HepG2 (cell line): ENCODE results near the gene ISG20. TPM values are rescaled to one million over a fixed set of nuclear protein-coding genes. Genes with fewer than 3 reads are reported as not detected.

ENCODE experiments used
- ATAC-seq: fragments of 200-7000 bp; cut with Tn5 transposase; 3 replicates; pipeline ENCODE4 v1.9.1; 2020; ENCODE audit warnings: mild to moderate bottlenecking, moderate library complexity
- BruUV-seq: library from RNA; stranded (reverse); fragments of 400-500 nt; replicated peaks from 2 replicates; lab custom pipeline; 2021; lab: Mats Ljungman, UMichigan
- CTCF ChIA-PET: fragments of 300-600 bp; formaldehyde crosslinking; extraction: SDS; loops from one replicate; lab custom pipeline; 2021; ENCODE audit warnings: low total read pairs, inconsistent platforms, low intra/inter-chr PET ratio; lab: Yijun Ruan, JAX
- POLR2A ChIA-PET: fragments of 350-600 bp; sonication (Branson Sonifier 250); formaldehyde crosslinking; loops from one replicate; lab custom pipeline; 2020; ENCODE audit warnings: antibody characterized with exemption, inconsistent platforms; lab: Yijun Ruan, JAX
- DNase-seq: peaks from one replicate; pipeline ENCODE4 v3.0.0-alpha.2; 2015; ENCODE audit warnings: low spot score
- FAIRE-seq: peaks from 3 replicates; lab custom pipeline; 2011; peaks lifted over from hg19 to GRCh38; lab: Jason Lieb, UNC
- H2AFZ ChIP-seq: one replicate; pipeline ENCODE4 v1.6.1; 2011; ENCODE audit warnings: low read length, inconsistent platforms
- H3K27ac ChIP-seq: fragments of 300-600 bp; 3 replicates; pipeline ENCODE4 v1.8.0; 2011; ENCODE audit warnings: mixed run types, mild to moderate bottlenecking, mixed read lengths, low read length, inconsistent platforms; ENCODE audit not compliant: insufficient read depth; ENCODE audit errors: extremely low read length
- H3K27me3 ChIP-seq, 2 experiments: fragments of 200-600 bp in 1 of 2; 2 replicates in 1 of 2; 3 replicates in 1 of 2; pipeline versions ENCODE4 v1.6.0 to v1.8.0; 2011; ENCODE audit warnings: low read length in 2 of 2, mild to moderate bottlenecking in 2 of 2, moderate library complexity in 2 of 2, inconsistent platforms in 1 of 2; ENCODE audit not compliant: insufficient read depth in 2 of 2, control insufficient read depth in 1 of 2
- H3K36me3 ChIP-seq, 2 experiments: fragments of 200-600 bp in 1 of 2; replicated peaks in 1 of 2; 2 replicates in 1 of 2; 3 replicates in 1 of 2; pipeline versions ENCODE4 v1.5.1 to v1.8.0; 2011; ENCODE audit warnings: low read length in 2 of 2, inconsistent platforms in 1 of 2; ENCODE audit not compliant: insufficient read depth in 2 of 2, control insufficient read depth in 1 of 2
- H3K4me1 ChIP-seq: 2 replicates; pipeline ENCODE4 v1.5.1; 2012; ENCODE audit warnings: low read length, inconsistent platforms; ENCODE audit not compliant: insufficient read depth
- H3K4me2 ChIP-seq: 2 replicates; pipeline ENCODE4 v1.6.0; 2011; ENCODE audit warnings: low read depth, low read length, inconsistent platforms
- H3K4me3 ChIP-seq, 3 experiments: fragments of 200-600 bp in 1 of 3; sonication (generic), shearing (Covaris generic) in 1 of 3; replicated peaks in 1 of 3; 2 replicates each; pipeline ENCODE4 v1.5.1; 2011 to 2016; ENCODE audit warnings: low read length in 3 of 3, inconsistent platforms in 2 of 3, low read depth in 2 of 3, mild to moderate bottlenecking in 2 of 3, control low read depth in 1 of 3, mixed read lengths in 1 of 3; ENCODE audit not compliant: insufficient read depth in 1 of 3
- H3K79me2 ChIP-seq: one replicate; pipeline ENCODE4 v1.6.1; 2011; ENCODE audit warnings: low read length, inconsistent platforms; ENCODE audit not compliant: insufficient read depth
- H3K9ac ChIP-seq: 2 replicates; pipeline ENCODE4 v1.6.0; 2011; ENCODE audit warnings: mild to moderate bottlenecking, low read depth, low read length, inconsistent platforms; ENCODE audit not compliant: insufficient read depth
- H3K9me3 ChIP-seq: 2 replicates; pipeline ENCODE4 v1.5.1; 2012; ENCODE audit warnings: mild to moderate bottlenecking, low read length
- H4K20me1 ChIP-seq: 2 replicates; pipeline ENCODE4 v1.6.0; 2011; ENCODE audit warnings: inconsistent platforms, mild to moderate bottlenecking, low read length, moderate library complexity; ENCODE audit not compliant: insufficient read depth
- RBFOX2 ChIP-seq: fragments of 200-400 bp; formaldehyde crosslinking; IDR thresholded peaks from 2 replicates; pipeline ENCODE4 v1.6.1; 2017; ENCODE audit warnings: low read depth, mild to moderate bottlenecking, low read length
- SP140L ChIP-seq: sonication (generic); formaldehyde crosslinking; IDR thresholded peaks from 2 replicates; pipeline ENCODE4 v1.4.0; 2020; ENCODE audit warnings: missing genetic modification reagents, borderline replicate concordance
- TFAP4 ChIP-seq: sonication (generic); IDR thresholded peaks from 2 replicates; pipeline ENCODE4 v1.6.1; 2016; ENCODE audit warnings: low read depth, borderline replicate concordance
- ZNF546 ChIP-seq: sonication (generic); formaldehyde crosslinking; conservative IDR thresholded peaks from 2 replicates; pipeline ENCODE4 v1.8.1; 2023; ENCODE audit warnings: mild to moderate bottlenecking, missing genetic modification reagents
- ZNF576 ChIP-seq: sonication (generic); formaldehyde crosslinking; IDR thresholded peaks from 2 replicates; pipeline ENCODE4 v1.4.0; 2020; ENCODE audit warnings: mild to moderate bottlenecking, missing genetic modification reagents
- ZZZ3 ChIP-seq: sonication (generic); formaldehyde crosslinking; IDR thresholded peaks from 2 replicates; pipeline ENCODE4 v1.4.0; 2020; ENCODE audit warnings: missing genetic modification reagents, mild to moderate bottlenecking, borderline replicate concordance
- WGBS: methylation state at CpG from one replicate; pipeline ENCODE4 v1.1.6; 2017; ENCODE audit warnings: low lambda C conversion rate; 5-methylcytosine and 5-hydroxymethylcytosine counted together
- in situ Hi-C: cut with HindIII; loops from 2 replicates; pipeline ENCODE4 v1.10.0; 2017; ENCODE audit warnings: low pct_unique_long_range_greater_than_20kb; ENCODE audit not compliant: extremely low pct_ligation_motif_present
- intact Hi-C: fragments of 100-400 bp; cut with micrococcal nuclease; formaldehyde crosslinking; loops from one replicate; pipeline ENCODE4 v1.10.0; 2022; ENCODE audit not compliant: unreplicated experiment
- polyA plus RNA-seq, 8 experiments: library from polyadenylated mRNA; depleted of rRNA in 3 of 8; stranded (reverse) in 7 of 8; unstranded in 1 of 8; fragments of >200 nt; fragmentation: Illumina TruSeq in 4 of 8; extraction: Trizol in 4 of 8; gene quantifications; 2 replicates each; pipeline versions ENCODE4 v1.2.1 to v1.2.3, GENCODE V29; 2011 to 2016; ENCODE audit warnings: low read depth in 4 of 8, missing spikeins in 1 of 8, mixed read lengths in 1 of 8; ENCODE audit not compliant: insufficient read depth in 1 of 8
- total RNA-seq, 5 experiments: library from RNA; depleted of rRNA; stranded (reverse); fragments of >200 nt; fragmentation: Illumina TruSeq; extraction: Trizol; gene quantifications; 2 replicates each; pipeline ENCODE4 v1.2.3, GENCODE V29; 2016; ENCODE audit warnings: low read depth in 1 of 5
- TF ChIP-seq, protein P1 (sequence below): sonication (generic); formaldehyde crosslinking; IDR thresholded peaks from 2 replicates; pipeline ENCODE4 v1.4.0; 2020; ENCODE audit warnings: missing genetic modification reagents, mild to moderate bottlenecking, borderline replicate concordance

The ISG20 gene
- total and polyA plus RNA-seq, 2 of the 13 experiments (the other 11 are each of a cell fraction or from before 2014, with no cell fraction given) = 6.3 to 31.5 TPM

- Histone ChIP-seq H3K36me3 (peaks cover 24 to 53% of the 10 kb centered on the region in 2 experiments), H3K4me3 (peak overlapping the region in 1 of 3 experiments; percentile 87; a peak in 2 of 6 replicates), H3K9me3 (no peaks in the 10 kb centered on the region), H3K27ac (peak overlapping the region; percentile 55), H3K4me2 (peak overlapping the region; percentile 84), H3K27me3 (no peaks in the 10 kb centered on the region), H3K4me1 (peaks cover 66% of the 10 kb centered on the region), H3K79me2 (peaks cover 78% of the 10 kb centered on the region), H2AFZ (no peak overlapping the region), H3K9ac (no peak overlapping the region; the same call in 1 of the 2 replicates), H4K20me1 (peaks cover 65% of the 10 kb centered on the region)
- POLR2A ChIA-PET = interaction anchor here (2.2 to 2.7 kb wide), 3 partner anchors 8 to 11 kb away, joined by 9 to 19 read pairs (median 10); no protein-coding TSS in a partner anchor
- intact Hi-C loops (loop anchor here (1.0 to 10.0 kb wide), 2 partner anchors 76 to 210 kb away; no protein-coding TSS in a partner anchor), in situ Hi-C loops (no loop called here)
- no TSS peak for BruUV-seq
- DNase-seq (no peak), ATAC-seq (no peak), FAIRE-seq (no peak)
- 79% methylated on average over 9 of the region's 9 CpGs for WGBS
- TF ChIP-seq ZNF546 (CRISPR knock-in tag) = no peak
- TF ChIP-seq ZNF576 (CRISPR knock-in tag) = no peak
- TF ChIP-seq, protein P1, sequence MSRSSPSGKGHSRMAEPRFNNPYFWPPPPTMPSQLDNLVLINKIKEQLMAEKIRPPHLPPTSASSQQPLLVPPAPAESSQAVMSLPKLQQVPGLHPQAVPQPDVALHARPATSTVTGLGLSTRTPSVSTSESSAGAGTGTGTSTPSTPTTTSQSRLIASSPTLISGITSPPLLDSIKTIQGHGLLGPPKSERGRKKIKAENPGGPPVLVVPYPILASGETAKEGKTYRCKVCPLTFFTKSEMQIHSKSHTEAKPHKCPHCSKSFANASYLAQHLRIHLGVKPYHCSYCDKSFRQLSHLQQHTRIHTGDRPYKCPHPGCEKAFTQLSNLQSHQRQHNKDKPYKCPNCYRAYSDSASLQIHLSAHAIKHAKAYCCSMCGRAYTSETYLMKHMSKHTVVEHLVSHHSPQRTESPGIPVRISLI (CRISPR knock-in tag) = peak; percentile 45; the same call in 1 of the 2 replicates
- peak; percentile 70; the same call in 1 of the 2 replicates for TF ChIP-seq TFAP4
- peak; percentile 43; the same call in 1 of the 2 replicates for TF ChIP-seq RBFOX2
- no peak for TF ChIP-seq SP140L (CRISPR knock-in tag)
- no peak for TF ChIP-seq ZZZ3 (CRISPR knock-in tag)
- CTCF ChIA-PET = interaction anchor here (1.0 to 1.7 kb wide), 2 partner anchors 77 to 210 kb away, joined by 3 to 5 read pairs; no protein-coding TSS in a partner anchor
Observed at GRCh38 chr15:88624971-88625490, 13.8 kb upstream of the ISG20 start.
